Limb (tissue), 2 donors: ENCODE data around the gene CA5A.
"Not testable (repeated sequence)": the region's sequence is repeated elsewhere in the genome, so short reads cannot be mapped to it uniquely, and the experiment has no call there.

Experiments
- DNase-seq, 2 donors: peaks; one replicate each; pipeline ENCODE4 v3.0.0-alpha.2; 2016; ENCODE audit errors: extremely low spot score in 2 of 2

The CA5A gene

DNA sequence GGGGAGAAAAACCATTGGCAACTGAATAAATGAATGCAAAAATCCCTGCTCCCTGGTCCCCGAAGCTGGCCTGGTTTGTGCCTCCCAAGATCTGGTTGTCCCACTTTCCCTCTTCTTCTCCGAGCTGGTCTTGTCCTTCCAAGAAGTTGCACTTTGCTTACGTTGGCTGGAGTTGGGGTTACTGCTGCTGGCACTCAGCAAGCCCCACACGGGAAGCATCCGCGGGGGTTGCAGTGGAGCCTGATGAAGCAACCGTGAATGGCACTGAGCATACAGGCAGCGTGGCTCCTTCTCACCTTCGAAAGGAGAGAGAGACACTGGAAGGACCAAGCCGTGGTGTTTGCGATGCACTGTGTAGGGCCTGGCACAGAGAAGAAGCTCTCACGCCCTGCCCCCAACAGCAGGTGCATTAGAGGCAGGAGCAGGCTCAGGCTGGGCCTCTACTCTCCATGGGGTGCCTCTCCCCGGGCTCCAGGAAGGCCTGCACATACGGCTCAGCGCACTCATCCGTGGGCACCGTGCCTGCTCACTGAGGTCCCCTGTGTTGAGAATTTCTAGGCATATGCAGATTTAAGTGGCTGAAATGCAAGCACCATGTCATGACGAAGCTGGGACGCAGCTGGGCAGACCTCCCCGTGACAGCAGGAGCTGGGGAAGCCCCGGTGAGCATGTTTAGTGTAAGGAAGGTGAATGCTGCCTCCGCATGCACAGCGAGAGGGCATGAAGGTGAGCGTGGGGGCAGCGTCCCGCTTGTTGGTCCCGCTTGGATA, 12.1 kb downstream of the CA5A start:
- no peak for DNase-seq

DNA sequence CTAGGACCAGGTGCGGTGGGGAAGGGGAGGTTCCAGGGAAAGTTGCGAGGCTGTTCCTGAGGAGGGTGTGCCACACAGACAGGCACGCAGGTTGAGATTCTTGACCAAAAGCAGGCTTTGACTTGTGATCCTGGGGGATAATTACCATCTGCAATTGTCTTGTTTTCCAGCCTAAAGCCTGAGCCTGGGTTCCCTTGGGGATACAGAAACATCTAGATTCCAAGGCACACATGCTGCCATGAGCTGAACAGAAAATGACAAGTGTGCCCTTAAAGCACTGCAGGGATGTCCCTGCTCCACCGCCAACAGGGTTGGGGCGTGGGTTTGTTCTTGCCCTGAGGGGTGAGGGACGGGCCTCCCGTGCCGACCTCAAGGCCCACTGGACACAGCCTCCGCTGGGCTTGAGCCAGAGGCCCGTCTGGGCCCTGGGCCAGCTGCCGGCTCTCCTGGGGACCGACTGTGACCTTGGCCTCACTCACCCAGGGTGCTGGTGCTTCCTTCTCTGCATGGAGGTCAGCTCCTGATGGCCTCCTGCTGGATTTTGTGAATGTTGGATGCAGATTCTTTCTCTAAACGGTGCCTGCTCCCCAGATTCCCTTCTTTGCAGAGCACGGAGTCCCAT, 14.0 kb downstream of the CA5A start:
- DNase-seq, result no peak

DNA sequence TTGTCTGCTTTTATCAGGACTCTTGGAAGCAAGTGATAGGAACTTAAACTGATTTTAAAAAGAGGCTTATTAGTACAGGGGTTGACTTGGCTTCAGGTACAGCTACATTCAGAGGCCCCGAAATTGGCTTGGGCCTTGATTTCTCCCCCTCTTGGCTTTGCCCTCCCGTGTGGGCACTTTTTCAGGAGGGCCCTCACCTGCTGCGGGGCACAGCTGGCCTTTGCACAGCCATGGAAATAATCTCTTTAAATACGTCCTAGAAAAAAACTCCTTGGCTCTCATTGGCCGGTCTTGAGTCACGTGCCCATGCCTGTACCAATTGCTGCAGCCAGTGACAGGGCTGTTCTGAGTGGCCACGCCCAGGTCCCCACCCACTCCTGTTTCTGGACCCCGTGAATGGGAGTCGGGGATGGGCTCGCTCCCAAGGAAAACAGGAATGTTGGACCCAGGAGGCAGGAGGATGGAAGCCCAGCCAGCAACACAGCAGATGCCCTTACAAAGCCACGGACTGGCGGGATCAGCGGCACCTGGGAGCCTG, 15.0 kb downstream of the CA5A start:
- DNase-seq, result no peak

DNA sequence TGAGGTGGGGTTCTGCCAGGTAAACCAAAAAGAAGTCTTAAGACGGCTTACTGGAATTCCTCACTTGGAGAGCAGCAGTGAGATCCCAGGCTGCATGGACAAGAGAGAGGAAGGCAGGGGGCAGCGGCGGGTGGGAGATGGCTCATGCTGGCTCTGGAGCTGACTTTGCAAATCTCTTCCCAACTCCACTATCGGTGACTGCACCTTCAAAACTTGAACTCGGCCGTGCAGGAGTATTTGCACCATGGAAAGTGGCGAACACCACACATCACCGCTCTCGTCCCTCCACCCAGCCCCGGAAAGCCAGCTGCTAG, 16.7 kb downstream of the CA5A start:
- no peak for DNase-seq

DNA sequence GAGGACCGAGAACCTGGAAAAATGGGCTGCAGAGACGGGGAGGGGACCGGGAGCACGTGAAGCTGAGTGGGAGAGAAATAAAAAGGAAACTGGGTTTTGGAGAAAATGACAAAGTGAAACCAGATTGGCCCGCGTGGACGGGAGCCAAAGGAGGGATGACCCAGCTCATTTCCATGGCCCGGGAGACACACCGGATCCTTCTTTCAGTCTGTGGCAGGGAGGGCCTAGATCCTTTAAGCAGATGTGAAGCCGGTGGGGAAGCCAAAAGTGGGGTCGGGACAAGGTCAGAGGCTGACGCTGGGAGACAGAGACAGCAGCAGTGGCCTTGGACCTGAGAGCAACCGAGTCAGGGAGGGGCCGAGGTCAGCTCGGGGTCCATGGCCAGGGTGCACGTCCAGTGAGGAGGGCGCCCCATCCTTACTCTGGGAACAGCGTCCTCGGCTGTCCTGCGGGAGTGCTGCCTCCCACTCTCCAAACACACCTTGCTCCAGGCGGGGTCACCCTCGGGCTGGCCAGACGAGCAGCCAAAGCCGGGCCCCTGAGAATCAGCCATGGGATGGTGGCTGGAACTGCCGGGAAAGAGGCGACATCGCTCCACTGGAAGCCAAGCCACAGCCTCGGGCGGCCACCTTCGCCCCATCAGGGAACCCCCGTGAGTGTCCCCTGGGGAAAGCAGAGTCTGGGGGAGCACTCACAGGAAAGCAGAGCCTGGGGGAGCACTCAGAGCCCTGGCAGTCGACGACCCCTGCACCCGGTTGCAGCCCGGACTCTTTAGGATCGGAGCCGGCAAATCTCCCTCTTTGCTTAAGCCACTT, 17.3 kb downstream of the CA5A start:
- DNase-seq, result peak; percentile 13 to 63

DNA sequence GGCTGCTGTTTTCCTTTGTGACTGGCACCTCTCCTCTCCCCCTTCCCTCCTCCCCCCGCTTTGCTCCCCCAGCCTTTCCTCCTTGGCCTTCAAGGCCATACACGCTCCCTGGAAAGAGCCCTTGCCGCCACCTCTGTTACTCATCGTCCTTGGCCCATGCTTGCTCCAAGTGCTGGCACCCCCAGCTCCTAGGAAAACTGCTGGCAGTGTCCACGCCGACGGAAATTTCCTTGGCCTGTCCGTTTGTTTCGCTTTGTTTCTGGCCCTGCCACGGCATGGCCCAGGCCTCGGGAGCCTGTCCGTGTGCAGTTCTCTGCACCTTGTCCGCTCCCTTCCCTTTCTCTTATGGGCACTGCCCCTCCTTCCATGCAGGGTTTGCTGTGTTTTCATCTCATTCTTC, 18.0 kb downstream of the CA5A start:
- no peak for DNase-seq

DNA sequence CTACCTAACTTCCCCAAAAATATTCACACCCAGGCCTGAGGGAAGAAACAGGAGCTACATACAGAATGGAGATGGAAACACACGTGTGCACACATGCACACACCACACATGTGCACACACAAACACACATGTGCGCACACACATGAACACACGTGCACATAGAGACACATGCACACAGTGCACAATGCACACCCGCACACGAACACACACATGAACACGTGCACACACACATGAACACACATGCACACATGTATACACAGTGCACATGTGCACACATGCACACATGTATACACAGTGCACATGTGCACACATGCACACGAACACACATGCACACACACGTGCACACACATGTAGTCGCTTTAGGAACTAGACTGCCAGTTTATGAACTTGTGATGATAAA, 18.8 kb downstream of the CA5A start:
- DNase-seq, result no peak

DNA sequence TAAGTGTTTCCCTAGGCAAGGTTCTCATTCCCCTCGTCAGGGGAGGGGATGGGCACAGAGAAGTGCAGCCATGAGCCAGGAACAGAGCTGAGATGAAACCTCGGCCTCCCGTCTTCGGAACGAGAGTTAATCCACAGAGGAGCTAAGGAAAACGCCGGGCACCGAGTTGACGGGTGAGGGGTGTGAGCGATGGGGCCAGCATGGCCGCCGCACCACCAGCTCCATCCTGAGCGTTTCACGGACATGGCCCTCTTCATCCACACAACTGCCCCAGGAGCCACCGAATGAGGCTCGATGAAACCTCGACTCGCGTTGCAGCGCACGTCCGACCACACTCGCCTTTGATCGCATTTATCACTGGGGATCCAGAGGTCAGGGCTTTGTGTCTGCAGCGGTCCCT, 21.5 kb downstream of the CA5A start:
- no peak for DNase-seq

DNA sequence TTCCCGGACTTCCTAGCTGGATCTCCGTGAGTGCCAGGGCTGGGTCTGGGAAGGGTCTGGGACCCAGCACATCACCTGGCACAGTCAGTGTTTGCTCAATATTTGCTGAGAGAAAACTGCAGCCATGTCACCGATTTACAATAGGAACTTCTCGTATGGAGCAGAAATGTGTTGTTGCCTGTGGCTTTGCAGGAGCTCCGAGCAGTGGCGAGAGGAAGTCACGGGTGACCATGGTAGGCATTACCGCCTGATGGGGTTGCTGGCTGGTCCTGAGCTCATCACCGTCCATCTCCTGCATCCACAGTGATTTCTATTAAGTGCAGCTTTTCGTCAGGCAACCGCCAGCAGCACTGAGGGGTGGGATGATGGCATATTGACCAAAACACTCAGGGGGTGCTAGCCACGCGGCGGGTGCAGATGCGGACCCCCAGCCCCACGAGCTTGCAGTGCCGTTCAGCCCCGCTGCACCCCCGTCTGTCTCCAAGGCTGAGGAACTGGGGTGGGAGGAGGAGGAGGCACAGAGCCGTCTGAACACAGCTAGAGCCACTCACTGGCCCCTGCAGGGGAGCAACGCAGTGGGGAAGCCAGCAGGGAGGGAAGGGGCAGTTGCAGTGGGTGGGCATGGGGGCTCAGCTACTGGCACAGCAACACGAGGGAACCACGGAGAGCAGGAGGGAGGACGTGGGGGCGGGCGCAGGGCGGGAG, 22.2 kb downstream of the CA5A start:
- DNase-seq, result not testable (repeated sequence)

DNA sequence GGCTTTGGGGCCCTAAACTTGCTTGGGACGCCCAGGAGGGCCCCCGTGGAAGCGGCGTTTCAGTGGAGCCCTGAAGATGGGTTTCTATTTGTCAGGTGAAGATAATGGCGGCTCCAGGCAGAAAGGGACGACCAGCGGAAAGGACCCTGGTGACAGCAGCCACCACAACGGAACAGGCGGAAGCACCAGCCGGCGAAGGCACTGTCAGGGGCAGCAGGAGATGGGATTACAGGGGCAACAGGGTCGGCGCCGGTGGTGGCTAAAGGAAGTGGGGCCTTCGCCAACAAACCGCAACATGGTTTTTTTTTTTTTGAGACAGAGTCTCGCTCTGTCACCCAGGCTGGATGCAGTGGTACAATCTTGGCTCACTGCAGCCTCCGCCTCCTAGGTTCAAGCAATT, 23.6 kb downstream of the CA5A start:
- DNase-seq, result not testable (repeated sequence)

DNA sequence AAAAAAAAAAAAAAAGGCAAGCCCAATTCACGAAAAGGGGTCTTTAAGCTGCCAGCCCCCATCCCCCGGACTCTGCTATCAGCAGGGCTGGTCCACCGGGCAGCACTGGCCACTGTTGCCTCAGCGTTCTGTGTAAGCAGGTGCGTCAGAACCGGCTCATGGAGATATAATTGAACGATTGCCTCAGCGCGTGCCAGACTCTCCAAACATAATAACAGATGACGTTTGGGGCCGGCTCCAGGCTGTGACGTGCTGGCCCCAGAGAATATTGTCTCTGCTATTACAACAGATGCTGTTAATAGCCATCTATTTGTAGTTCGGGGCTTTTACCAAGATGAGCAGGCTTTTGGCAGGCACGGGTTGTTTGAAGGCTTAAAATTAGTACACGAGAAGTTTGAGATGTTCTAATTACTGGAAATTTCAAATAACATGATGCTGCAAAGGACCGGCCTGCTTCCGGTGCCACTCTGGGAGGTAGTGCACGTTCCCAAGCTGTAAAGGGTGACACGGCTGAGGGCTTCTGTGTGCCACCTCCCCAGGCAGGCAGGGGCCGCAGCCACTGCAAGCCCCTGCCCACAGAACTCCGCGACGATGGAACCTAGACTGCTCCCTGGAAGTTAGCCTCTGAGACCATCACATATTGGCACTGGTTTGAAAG, 25.1 kb downstream of the CA5A start:
- peak; percentile 37 to 61 for DNase-seq

DNA sequence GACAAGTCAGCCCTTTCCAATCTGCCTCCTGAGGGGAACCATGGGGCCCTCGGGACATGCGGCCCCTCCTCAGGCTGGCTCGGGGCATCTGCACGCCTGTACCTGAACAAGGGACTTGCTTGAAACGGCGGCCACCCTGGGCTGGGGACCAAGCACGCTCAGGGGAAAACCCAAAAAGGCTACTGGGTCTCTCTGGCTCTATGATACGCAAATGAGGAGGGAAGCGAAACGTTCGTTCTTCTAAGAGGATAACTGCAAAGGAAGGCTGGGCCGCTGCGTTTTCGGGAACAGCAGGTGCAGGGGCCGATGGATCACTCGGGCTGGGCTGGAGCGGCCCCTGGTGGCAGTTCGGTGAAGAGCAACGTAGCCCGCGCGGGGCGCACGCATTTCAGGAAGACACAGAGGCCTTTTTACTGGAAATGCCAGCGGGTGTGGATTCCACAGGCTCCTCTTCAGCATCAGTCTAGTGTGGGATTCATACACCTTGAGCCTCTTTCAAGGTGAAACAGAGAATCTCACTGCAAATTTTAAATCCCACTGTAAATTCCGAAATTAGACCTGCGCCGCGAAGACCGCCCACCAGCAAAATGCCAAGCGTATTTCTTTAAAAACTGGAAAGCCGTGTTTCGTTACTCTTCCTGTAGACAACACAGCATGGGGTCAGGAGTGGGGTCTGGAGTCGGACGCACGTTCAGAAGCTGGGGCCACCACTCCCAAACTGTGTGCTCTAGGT, 27.0 kb downstream of the CA5A start:
- peak; percentile 46 to 87 for DNase-seq

DNA sequence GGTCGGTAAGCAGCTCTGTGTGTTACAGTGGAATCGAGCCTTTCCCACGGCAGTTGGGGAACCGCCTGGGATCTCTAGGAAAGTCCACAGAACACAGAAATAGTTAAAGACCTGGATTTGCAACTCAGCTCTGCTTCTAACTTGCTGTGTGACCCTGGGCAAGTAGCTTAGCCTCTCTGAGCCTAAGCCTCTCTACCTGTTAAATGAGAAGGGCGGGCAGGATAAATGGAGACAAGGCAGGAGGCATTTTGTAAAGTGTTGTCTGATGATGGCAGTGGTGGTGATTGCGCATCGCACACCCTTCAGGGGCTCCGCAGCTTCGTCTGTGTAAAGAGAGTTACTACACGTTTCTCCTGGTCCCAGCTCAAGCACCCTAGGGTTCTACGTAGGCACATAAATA, 28.2 kb downstream of the CA5A start:
- DNase-seq, result not testable (repeated sequence)

DNA sequence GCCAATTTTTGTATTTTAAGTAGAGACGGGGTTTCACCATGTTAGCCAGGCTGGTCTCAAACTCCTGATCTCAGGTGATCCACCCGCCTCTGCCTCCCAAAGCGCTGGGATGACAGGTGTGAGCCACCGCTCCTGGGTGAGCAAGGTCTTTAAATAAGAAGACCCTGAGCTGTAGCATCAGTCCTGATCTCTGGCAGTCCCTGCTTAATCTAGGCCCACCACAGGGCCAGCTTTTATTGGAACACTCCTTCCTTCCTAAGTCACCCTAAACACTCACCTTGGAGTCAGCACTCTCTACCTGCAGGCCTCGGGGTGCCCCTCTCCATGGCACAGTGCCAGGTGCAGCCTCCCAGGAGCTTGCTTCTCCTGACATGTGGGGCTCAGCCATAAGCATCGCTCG, 30.8 kb downstream of the CA5A start:
- DNase-seq, result not testable (repeated sequence)

DNA sequence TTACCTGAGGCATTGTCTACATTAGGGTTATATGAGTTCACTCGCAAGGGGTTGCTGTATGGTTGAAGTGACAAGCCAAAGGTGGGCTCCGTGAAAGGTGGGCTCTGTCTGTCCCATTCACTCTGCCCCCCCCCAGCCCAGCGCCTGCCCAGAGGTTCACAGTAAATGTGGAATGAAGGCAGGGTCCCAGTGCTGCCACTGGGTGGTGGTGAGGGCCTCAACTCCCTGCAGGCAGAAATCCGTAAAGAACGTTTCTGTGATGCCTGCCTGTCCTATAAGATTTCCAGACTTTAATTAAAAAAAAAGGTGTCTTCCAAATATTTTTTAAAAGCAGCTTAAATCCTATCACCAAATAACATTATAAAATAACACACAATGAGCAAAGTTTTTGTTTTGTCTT, 31.4 kb downstream of the CA5A start:
- DNase-seq, result not testable (repeated sequence)

DNA sequence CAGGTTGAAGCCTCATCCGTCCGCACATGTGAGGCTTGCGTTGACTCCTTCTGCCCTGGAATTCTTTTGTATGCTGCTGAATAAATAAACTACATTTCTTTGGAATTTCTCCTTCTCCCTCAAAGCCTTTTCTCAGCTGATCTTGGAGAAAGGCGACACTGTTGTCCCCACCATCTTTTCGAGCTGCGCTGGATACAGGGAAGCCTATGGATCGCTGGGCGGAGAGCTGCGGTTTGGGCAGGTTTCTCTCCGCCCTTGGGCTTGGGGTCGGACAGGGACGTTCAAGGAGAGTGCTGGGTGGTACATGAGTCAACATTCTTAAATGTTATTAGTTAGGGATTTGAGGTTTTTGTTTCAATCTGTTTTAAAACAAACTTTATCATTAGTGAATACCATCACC, 35.8 kb downstream of the CA5A start:
- DNase-seq, result not testable (repeated sequence)

DNA sequence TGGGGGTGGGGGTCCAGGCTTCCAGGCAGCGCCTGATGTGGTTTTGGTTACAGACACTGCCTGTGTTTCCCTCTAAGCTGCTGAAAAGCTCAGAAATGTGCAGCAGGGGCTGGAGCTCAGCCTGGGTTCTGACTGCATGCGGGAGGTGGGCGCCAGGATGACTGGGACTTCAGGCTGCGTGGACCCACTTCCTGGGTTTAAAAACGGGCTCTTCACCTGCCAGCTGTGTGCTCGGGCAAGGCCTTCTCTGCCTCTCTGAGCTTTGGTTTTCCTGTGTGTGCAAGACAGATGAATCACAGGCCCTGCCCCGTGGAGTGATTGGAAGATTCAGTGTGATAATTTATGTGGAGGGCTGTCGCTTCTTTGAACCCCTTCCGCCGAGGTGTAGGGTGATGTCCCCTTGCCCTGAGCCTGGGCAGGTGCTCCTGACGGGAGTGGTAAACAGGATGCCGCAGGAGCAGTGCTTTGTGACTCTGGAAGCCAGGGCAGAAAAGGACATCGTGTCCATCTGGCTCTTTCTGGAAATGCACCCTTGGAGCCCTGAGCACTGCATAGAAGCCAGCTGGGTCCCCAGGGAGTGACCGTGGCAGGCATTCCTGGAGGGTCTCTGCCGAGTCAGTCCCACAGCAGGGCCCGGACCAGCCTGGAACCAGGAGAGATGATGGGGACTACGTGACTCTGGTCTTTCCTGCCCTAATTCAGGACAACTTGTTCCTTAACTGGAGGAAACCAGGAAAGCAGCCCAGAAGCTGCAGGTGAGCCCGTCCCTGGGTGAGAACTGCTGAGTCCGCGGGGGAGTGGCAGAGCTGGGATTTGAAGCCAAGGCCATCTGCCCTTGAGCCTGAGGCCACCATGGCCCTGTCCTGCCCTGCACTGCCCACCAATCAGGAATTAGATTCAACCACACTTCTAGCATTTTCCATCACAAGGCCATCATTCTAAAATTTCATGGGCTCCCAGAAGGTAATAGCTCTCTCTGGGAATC, 38.5 kb downstream of the CA5A start:
- DNase-seq, result no peak

DNA sequence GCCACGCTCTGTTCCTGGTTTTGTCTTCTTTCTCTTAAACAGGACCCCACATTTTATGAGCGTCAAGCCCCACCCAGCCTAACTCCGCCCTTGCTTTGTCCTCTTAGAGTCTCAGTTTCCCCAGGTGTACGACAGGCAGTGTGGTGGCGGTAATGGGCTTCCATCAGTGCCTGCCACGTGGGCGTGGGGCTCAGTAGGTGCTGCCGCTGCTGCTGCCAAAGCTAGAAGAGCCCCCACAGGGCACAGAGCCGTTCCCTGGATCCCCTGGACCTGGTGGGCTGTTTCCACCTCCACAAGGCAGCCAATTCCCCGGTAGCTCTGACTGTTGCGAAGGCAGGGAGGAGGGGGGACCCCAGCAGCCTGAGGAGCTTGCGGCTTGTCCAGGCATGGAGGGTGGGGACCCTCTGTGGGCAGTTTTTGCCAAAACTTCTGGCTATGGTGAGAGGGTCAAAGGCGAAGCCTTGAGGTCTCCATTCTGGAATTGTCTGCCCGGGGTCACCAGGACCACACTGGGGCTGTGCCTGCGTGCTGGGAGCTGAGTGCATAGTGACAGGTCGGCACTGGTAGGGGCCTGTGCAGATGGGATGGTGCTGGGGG, 39.3 kb downstream of the CA5A start:
- not testable (repeated sequence) for DNase-seq
